Gastrocnemius medialis (tissue), 4 donors: ENCODE results near the gene RELCH.

ENCODE experiments used
- POLR2A ChIP-seq, 2 donors: fragments of 450-650 bp; IDR thresholded peaks; one replicate each; pipeline ENCODE4 v1.6.1; 2017; ENCODE audit warnings: antibody characterized with exemption in 2 of 2, mild to moderate bottlenecking in 2 of 2, moderate library complexity in 2 of 2
- TF ChIP-seq, protein P1 (sequence below), 5 experiments: fragments of 450-650 bp in 3 of 5; fragments of 200-600 bp in 2 of 5; sonication (generic) in 2 of 5; IDR thresholded peaks in 4 of 5; conservative IDR thresholded peaks in 1 of 5; 1 replicate in 4 of 5; 2 replicates in 1 of 5; pipeline ENCODE4 v1.5.1; 2016 to 2019; ENCODE audit warnings: antibody characterized with exemption in 5 of 5, mild to moderate bottlenecking in 3 of 5, moderate library complexity in 3 of 5

DNA sequence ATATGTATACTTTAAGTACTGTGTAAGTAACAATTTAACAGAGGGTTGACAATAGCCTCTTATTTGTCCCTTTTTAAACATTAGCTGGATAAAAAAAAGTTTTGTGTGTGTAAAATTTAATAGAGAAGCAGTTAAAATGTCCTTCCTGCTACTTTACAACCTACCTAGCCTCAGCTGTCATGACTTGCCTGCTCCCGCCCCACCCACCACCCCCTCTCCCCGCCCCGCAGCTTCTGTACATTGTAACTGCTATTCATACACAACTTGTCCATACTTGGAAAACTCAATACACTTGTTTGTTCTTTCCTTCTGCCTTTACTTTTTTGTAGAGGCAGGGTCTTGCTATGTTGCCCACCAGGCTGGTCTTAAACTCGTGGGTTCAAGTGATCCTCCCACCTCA lies 19.5 kb downstream of the RELCH start:
- TF ChIP-seq POLR2A (IDR thresholded peaks at IDR 0.05) = no peak
- TF ChIP-seq, protein P1, sequence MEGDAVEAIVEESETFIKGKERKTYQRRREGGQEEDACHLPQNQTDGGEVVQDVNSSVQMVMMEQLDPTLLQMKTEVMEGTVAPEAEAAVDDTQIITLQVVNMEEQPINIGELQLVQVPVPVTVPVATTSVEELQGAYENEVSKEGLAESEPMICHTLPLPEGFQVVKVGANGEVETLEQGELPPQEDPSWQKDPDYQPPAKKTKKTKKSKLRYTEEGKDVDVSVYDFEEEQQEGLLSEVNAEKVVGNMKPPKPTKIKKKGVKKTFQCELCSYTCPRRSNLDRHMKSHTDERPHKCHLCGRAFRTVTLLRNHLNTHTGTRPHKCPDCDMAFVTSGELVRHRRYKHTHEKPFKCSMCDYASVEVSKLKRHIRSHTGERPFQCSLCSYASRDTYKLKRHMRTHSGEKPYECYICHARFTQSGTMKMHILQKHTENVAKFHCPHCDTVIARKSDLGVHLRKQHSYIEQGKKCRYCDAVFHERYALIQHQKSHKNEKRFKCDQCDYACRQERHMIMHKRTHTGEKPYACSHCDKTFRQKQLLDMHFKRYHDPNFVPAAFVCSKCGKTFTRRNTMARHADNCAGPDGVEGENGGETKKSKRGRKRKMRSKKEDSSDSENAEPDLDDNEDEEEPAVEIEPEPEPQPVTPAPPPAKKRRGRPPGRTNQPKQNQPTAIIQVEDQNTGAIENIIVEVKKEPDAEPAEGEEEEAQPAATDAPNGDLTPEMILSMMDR (IDR thresholded peaks at IDR 0.05 in 4 of 5, conservative IDR thresholded peaks at IDR 0.05 in 1 of 5) = no peak
